Measurements from ENCODE around the gene WDR45.

DNA sequence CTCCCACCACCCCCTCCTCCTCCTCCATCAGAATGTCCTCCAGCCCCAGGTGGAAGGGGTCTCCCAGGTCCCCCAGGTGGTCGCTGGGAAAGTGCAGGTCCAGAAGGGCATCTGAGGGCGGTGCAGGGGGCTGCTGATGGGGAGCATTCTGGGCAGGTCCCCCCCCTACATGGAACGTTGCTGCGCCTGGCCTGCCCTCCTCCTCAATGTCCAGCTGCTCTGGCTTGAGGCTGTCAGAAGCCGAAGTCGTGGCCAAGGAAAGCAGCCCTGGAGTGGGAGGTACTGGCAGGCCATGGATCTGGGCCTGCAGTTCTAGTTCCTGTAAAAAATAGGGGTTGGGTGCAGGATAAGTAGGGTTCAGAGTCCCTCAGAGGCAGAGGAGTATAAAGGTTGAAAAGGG lies 49.4 kb downstream of the WDR45 start:
- TF ChIP-seq SP1 (IDR thresholded peaks at IDR 0.05) = no peak
- no peak for TF ChIP-seq ELF4 (IDR thresholded peaks at IDR 0.05)
- TF ChIP-seq LEF1 (IDR thresholded peaks at IDR 0.05; ENCODE audit: borderline replicate concordance) = no peak
- TF ChIP-seq FOXK2 (IDR thresholded peaks at IDR 0.05) = no peak
- no peak for TF ChIP-seq FOXA1 (IDR thresholded peaks at IDR 0.05)

Measured in HEK293T (cell line).